ENCODE results near the gene EPB41L2.

The EPB41L2 gene

GRCh38 chr6:130879826-130880225 is 183.2 kb downstream of the EPB41L2 start:
- no peak for TF ChIP-seq ZFX (IDR thresholded peaks at IDR 0.05; ENCODE audit: borderline replicate concordance)
- TF ChIP-seq, protein P1, sequence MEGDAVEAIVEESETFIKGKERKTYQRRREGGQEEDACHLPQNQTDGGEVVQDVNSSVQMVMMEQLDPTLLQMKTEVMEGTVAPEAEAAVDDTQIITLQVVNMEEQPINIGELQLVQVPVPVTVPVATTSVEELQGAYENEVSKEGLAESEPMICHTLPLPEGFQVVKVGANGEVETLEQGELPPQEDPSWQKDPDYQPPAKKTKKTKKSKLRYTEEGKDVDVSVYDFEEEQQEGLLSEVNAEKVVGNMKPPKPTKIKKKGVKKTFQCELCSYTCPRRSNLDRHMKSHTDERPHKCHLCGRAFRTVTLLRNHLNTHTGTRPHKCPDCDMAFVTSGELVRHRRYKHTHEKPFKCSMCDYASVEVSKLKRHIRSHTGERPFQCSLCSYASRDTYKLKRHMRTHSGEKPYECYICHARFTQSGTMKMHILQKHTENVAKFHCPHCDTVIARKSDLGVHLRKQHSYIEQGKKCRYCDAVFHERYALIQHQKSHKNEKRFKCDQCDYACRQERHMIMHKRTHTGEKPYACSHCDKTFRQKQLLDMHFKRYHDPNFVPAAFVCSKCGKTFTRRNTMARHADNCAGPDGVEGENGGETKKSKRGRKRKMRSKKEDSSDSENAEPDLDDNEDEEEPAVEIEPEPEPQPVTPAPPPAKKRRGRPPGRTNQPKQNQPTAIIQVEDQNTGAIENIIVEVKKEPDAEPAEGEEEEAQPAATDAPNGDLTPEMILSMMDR (IDR thresholded peaks at IDR 0.05), result no peak
- H3K27ac ChIP-seq, result no peak overlapping the region

DNA sequence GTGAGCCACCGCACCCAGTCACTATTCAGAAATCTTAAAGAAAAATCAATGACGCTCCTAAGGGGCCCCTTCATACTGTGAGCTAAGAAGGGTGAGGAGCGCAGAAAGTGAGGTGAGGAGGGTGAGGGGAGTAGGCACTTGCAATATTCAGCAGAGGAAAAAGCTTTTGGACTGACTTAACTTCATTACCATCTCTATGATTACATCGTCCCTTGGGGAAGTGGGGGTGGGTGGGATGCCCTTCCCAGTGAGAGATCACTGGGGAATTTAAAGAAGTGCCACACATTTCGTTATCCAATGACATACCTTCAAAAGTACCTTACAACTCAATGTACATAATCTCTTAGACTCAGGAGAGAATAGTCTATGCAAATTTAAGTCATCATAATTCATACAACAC is 189.3 kb downstream of the EPB41L2 start:
- TF ChIP-seq, protein P1 (IDR thresholded peaks at IDR 0.05), result no peak
- no peak for TF ChIP-seq ZFX (IDR thresholded peaks at IDR 0.05; ENCODE audit: borderline replicate concordance)
- H3K27ac ChIP-seq, result no peak overlapping the region

- TF ChIP-seq ZFX (IDR thresholded peaks at IDR 0.05; ENCODE audit: borderline replicate concordance), result no peak
- TF ChIP-seq, protein P1 (IDR thresholded peaks at IDR 0.05), result peak; percentile 95
- H3K27ac ChIP-seq, result no peak overlapping the region
These were observed 190.6 kb downstream of the EPB41L2 start for GRCh38 chr6:130872250-130873095.

- TF ChIP-seq, protein P1 (IDR thresholded peaks at IDR 0.05), result no peak
- no peak for TF ChIP-seq ZFX (IDR thresholded peaks at IDR 0.05; ENCODE audit: borderline replicate concordance)
- H3K27ac ChIP-seq, result no peak overlapping the region
These were observed 192.7 kb downstream of the EPB41L2 start for GRCh38 chr6:130870179-130870880.

DNA sequence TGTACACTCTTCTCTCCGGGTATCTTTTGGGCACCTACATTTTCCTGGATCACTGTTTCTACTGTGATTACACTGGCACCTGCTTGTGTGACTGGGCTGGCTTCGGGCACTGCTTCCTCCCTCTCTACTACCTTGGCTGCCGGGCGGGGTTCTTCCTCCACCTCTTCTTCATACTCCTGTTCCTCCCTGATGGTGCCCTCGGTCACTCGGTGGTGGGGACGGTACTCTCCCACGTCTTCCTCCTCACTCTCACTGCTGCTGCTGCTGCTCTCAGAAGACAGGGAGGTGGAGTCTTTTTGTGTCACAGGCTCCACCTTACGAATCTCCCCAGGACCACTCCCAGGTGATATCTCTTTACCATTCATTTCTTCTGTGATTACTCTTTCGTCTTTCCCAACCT is 193.4 kb downstream of the EPB41L2 start:
- H3K27ac ChIP-seq, result no peak overlapping the region
- TF ChIP-seq, protein P1 (IDR thresholded peaks at IDR 0.05), result no peak
- no peak for TF ChIP-seq ZFX (IDR thresholded peaks at IDR 0.05; ENCODE audit: borderline replicate concordance)

DNA sequence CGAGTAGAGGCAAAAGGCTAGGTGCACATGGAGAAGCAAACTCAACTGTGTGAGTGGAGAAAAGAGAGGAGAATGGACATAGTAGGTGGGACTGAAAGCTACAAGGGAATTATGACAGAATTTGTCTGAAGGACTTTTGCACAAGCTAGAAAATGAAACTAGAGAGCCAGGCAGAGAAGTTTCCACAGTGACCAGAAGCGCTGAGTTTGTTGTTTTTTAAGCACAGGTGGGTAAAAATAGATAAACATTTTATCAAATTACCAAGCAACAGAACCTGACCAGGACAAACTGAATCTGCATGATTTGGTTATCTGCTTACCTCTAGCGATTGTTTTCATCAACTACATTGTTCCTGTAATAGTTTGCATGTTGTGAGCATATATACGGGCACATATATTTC is 197.3 kb downstream of the EPB41L2 start:
- TF ChIP-seq, protein P1 (IDR thresholded peaks at IDR 0.05), result no peak
- H3K27ac ChIP-seq, result no peak overlapping the region

GRCh38 chr6:130864344-130864743 is 198.7 kb downstream of the EPB41L2 start:
- no peak overlapping the region for H3K27ac ChIP-seq
- TF ChIP-seq, protein P1 (IDR thresholded peaks at IDR 0.05), result no peak
